H1 (cell line): ENCODE results near the gene CRYGB.

Source experiments
- CTBP2 ChIP-seq: IDR thresholded peaks from 2 replicates; pipeline ENCODE4 v1.7.0; 2011; ENCODE audit warnings: borderline replicate concordance, mild to moderate bottlenecking, moderate library complexity, mixed read lengths, low read length; ENCODE audit not compliant: insufficient read depth, insufficient read length
- GABPA ChIP-seq: IDR thresholded peaks from 2 replicates; pipeline ENCODE4 v1.6.1; 2011; ENCODE audit warnings: mild to moderate bottlenecking, low read length, moderate library complexity, borderline replicate concordance; ENCODE audit not compliant: insufficient read depth
- JUN ChIP-seq: IDR thresholded peaks from 2 replicates; pipeline ENCODE4 v1.6.1; 2011; ENCODE audit warnings: low read depth, mild to moderate bottlenecking, improper control_type of control experiment, low read length
- RFX5 ChIP-seq: IDR thresholded peaks from 2 replicates; pipeline ENCODE4 v1.6.1; 2011; ENCODE audit warnings: low read depth, low read length, improper control_type of control experiment, borderline replicate concordance
- SIRT6 ChIP-seq: IDR thresholded peaks from one replicate; pipeline ENCODE4 v1.7.1; 2012; ENCODE audit warnings: low read length, inconsistent platforms
- TEAD4 ChIP-seq: IDR thresholded peaks from 2 replicates; pipeline ENCODE4 v1.6.1; 2012; ENCODE audit warnings: low read depth, low read length, inconsistent platforms, mixed read lengths
- USF2 ChIP-seq: IDR thresholded peaks from 2 replicates; pipeline ENCODE4 v1.6.1; 2011; ENCODE audit warnings: low read length, improper control_type of control experiment
- TF ChIP-seq, protein P1 (sequence below), 3 experiments: IDR thresholded peaks; 1 replicate in 2 of 3; 2 replicates in 1 of 3; pipeline versions ENCODE4 v1.5.1 to v1.6.1; 2011; ENCODE audit warnings: low read length in 3 of 3, mild to moderate bottlenecking in 3 of 3, inconsistent platforms in 2 of 3, low read depth in 1 of 3, moderate library complexity in 1 of 3; ENCODE audit not compliant: insufficient read depth in 1 of 3; ENCODE audit errors: control extremely low read depth in 1 of 3

GRCh38 chr2:208175840-208176153 lies 29.8 kb upstream of the CRYGB start:
- TF ChIP-seq JUN: no peak
- TF ChIP-seq RFX5: no peak
- TF ChIP-seq, protein P1, sequence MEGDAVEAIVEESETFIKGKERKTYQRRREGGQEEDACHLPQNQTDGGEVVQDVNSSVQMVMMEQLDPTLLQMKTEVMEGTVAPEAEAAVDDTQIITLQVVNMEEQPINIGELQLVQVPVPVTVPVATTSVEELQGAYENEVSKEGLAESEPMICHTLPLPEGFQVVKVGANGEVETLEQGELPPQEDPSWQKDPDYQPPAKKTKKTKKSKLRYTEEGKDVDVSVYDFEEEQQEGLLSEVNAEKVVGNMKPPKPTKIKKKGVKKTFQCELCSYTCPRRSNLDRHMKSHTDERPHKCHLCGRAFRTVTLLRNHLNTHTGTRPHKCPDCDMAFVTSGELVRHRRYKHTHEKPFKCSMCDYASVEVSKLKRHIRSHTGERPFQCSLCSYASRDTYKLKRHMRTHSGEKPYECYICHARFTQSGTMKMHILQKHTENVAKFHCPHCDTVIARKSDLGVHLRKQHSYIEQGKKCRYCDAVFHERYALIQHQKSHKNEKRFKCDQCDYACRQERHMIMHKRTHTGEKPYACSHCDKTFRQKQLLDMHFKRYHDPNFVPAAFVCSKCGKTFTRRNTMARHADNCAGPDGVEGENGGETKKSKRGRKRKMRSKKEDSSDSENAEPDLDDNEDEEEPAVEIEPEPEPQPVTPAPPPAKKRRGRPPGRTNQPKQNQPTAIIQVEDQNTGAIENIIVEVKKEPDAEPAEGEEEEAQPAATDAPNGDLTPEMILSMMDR (IDR thresholded peaks at IDR 0.05; ENCODE audit: control extremely low read depth in 1 of 3, insufficient read depth in 1 of 3, low read depth in 1 of 3, low read length in 3 of 3): no peak
- no peak for TF ChIP-seq CTBP2
- TF ChIP-seq SIRT6: no peak
- no peak for TF ChIP-seq TEAD4
- TF ChIP-seq USF2: no peak
- no peak for TF ChIP-seq GABPA
